Cardiac muscle cell (in vitro differentiated cells and primary cell): Measurements from ENCODE around the gene FAM184B. TPM values are rescaled to one million over a fixed set of nuclear protein-coding genes. Genes with fewer than 3 reads are reported as not detected.

Source experiments
- DNase-seq, 2 donors: peaks; one replicate each; pipeline versions ENCODE4 v3.0.0 to v3.0.0-alpha.2; 2010 to 2017; ENCODE audit warnings: low read depth in 1 of 2, low spot score in 1 of 2
- H3K27ac ChIP-seq: fragments of 200-600 bp; sonication (generic); 2 replicates; pipeline ENCODE4 v1.5.1; 2016
- H3K27me3 ChIP-seq: fragments of 200-600 bp; sonication (generic); 2 replicates; pipeline ENCODE4 v1.6.0; 2016; ENCODE audit warnings: control low read depth
- H3K36me3 ChIP-seq: fragments of 200-600 bp; sonication (generic); 2 replicates; pipeline ENCODE4 v1.5.1; 2016; ENCODE audit warnings: control low read depth
- H3K4me1 ChIP-seq: fragments of 200-600 bp; sonication (generic); 2 replicates; pipeline ENCODE4 v1.8.1; 2017; ENCODE audit warnings: low read depth, mild to moderate bottlenecking, mixed run types
- H3K4me3 ChIP-seq: fragments of 200-600 bp; sonication (generic); 2 replicates; pipeline ENCODE4 v1.5.1; 2016; ENCODE audit warnings: mild to moderate bottlenecking
- H3K9me3 ChIP-seq: fragments of 200-600 bp; sonication (generic); 2 replicates; pipeline ENCODE4 v1.5.1; 2017; ENCODE audit warnings: low read depth, mild to moderate bottlenecking, control low read depth
- polyA plus RNA-seq: library from polyadenylated mRNA; unstranded; fragments of >200 nt; fragmentation: Nextera tagmentation; extraction: Ambion mirVana; gene quantifications from 2 replicates; pipeline ENCODE4 v1.2.1, GENCODE V29; 2016
- total RNA-seq: library from RNA; depleted of rRNA; stranded (reverse); fragments of >200 nt; gene quantifications from 2 replicates; pipeline ENCODE4 v1.2.3, GENCODE V29; 2016
- TF ChIP-seq, protein P1 (sequence below): IDR thresholded peaks from 2 replicates; pipeline ENCODE4 v1.5.1; 2012; ENCODE audit warnings: low read depth, mild to moderate bottlenecking, low read length

Gene FAM184B
- total and polyA plus RNA-seq, 2 experiments from 2014 or later, result not detected

DNA sequence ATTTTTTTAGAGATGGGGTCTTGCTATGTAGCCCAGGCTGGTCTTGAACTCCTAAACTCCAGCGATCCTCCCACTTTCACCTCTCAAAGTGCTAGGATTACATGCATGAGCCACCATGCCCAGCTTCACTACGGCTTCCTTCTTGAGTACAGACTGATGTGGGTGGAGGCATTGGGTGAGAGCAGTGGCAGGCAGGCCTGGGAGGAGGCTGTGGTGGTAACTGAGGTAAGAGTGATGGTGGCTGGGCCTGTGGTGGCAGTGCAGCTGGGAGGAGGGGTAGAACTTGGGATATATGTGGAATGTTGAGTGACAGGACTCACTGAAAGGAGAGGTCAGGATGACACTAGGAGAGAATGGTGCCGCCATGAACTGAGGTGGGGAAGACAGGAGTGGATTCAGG, 86.1 kb downstream of the FAM184B start:
- H3K4me3 ChIP-seq, result no peak overlapping the region
- no peaks in the 10 kb centered on the region for H3K36me3 ChIP-seq
- H3K27ac ChIP-seq, result no peak overlapping the region
- no peaks in the 10 kb centered on the region for H3K4me1 ChIP-seq
- H3K27me3 ChIP-seq, result no peaks in the 10 kb centered on the region
- TF ChIP-seq, protein P1, sequence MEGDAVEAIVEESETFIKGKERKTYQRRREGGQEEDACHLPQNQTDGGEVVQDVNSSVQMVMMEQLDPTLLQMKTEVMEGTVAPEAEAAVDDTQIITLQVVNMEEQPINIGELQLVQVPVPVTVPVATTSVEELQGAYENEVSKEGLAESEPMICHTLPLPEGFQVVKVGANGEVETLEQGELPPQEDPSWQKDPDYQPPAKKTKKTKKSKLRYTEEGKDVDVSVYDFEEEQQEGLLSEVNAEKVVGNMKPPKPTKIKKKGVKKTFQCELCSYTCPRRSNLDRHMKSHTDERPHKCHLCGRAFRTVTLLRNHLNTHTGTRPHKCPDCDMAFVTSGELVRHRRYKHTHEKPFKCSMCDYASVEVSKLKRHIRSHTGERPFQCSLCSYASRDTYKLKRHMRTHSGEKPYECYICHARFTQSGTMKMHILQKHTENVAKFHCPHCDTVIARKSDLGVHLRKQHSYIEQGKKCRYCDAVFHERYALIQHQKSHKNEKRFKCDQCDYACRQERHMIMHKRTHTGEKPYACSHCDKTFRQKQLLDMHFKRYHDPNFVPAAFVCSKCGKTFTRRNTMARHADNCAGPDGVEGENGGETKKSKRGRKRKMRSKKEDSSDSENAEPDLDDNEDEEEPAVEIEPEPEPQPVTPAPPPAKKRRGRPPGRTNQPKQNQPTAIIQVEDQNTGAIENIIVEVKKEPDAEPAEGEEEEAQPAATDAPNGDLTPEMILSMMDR, result no peak
- no peak for DNase-seq
- no peaks in the 10 kb centered on the region for H3K9me3 ChIP-seq

DNA sequence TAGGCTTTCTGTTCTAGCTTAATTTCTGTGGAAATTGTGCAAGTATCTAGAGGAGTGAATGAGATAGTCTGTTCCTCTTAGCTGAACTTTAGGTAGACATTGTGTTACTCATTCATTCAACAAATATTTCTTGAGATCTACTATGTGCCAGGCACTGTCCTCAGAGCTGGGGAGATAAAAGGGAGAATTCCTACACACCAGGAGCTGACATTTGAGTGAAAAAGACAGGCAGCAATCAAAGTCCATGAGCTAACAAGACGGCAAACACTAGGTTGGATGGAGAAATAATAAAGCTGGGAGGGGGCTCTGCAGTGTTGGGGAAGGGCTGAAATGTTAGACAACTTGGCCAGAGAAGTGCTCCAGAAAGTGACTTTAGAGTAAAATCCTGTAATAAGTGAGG, 86.9 kb downstream of the FAM184B start:
- no peaks in the 10 kb centered on the region for H3K36me3 ChIP-seq
- H3K9me3 ChIP-seq, result no peaks in the 10 kb centered on the region
- no peak overlapping the region for H3K4me3 ChIP-seq
- TF ChIP-seq, protein P1, result no peak
- no peak overlapping the region for H3K27ac ChIP-seq
- H3K27me3 ChIP-seq, result no peaks in the 10 kb centered on the region
- no peaks in the 10 kb centered on the region for H3K4me1 ChIP-seq
- DNase-seq, result no peak

DNA sequence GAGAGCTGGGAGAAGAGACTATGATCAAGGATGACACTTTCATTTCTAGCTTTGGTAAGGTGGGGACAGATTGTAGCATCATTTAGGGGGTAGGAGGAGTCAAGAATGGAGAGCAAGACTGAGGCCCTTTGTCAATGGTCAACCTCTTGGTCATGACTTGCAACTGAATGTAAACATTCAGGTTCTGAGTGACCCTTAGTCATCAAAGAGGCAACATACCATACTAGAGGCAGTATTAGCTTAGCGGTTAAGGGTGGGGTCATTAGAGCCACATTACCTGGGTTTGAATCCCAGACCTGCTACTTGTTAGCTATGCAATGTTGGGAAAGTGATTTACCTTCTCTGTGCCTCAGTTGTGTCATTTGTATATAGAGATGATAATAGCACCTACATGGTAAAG, 90.5 kb downstream of the FAM184B start:
- no peak for DNase-seq
- Histone ChIP-seq H3K4me3 (no peak overlapping the region), H3K27me3 (no peaks in the 10 kb centered on the region), H3K9me3 (no peaks in the 10 kb centered on the region), H3K36me3 (no peaks in the 10 kb centered on the region), H3K4me1 (no peaks in the 10 kb centered on the region), H3K27ac (no peak overlapping the region)
- TF ChIP-seq, protein P1, result no peak

DNA sequence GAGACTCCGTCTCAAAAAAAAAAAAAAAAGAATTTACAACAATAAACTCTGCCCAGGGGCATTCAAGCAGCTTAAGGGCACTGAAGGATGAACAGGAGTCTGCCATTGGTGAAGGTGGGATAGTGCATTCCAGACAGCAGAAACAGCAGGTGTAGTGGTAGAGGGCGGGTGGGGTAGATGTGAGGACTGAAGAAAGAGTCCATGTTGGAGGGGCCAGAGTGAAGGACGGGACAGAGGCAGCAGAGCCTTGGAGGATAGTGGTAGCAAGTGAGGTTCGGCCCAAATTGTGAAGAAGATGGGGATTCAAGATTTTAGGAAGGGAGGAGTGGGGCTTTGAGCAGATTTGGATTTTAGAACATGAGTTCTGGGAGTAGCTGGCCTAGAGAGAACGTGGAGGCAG, 91.3 kb downstream of the FAM184B start:
- DNase-seq, result no peak
- Histone ChIP-seq H3K4me1 (no peaks in the 10 kb centered on the region), H3K27ac (no peak overlapping the region), H3K27me3 (no peaks in the 10 kb centered on the region), H3K36me3 (no peaks in the 10 kb centered on the region), H3K9me3 (no peaks in the 10 kb centered on the region), H3K4me3 (no peak overlapping the region)
- TF ChIP-seq, protein P1, result no peak

DNA sequence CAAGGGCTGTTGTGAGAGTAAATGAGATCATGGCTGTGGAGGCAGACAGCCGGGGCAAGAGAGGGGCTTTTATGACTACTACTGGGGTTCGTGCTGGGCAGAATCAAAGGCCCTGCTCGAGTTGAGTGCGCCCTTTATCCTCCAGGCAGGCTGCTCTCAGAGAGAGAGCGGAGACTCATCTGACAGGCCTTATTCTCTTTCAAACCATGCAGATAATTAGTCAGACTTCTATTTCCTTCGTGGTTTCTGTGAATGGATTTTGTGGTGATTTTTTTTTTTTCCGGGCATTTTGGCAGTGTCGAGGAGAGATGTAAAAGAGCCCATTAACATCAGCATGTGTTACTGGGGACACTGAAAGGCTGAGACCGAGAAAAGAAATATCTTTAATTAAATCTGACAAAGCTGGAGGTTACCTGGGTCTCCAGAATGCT, 93.4 kb downstream of the FAM184B start:
- H3K27me3 ChIP-seq, result no peaks in the 10 kb centered on the region
- H3K4me1 ChIP-seq, result no peaks in the 10 kb centered on the region
- DNase-seq, result no peak
- TF ChIP-seq, protein P1, result no peak
- no peak overlapping the region for H3K27ac ChIP-seq
- H3K36me3 ChIP-seq, result no peaks in the 10 kb centered on the region
- H3K4me3 ChIP-seq, result no peak overlapping the region
- H3K9me3 ChIP-seq, result no peaks in the 10 kb centered on the region
